Choroid plexus epithelial cell (primary cell): Measurements from ENCODE around the gene EIPR1.
"Not testable (repeated sequence)": the region's sequence is repeated elsewhere in the genome, so short reads cannot be mapped to it uniquely, and the experiment has no call there.

Source experiments
- DNase-seq: peaks from one replicate; pipeline ENCODE4 v3.0.0-alpha.2; 2010; ENCODE audit warnings: low read depth
- H3K4me3 ChIP-seq: 2 replicates; pipeline ENCODE4 v1.5.1; 2011; ENCODE audit warnings: low read depth, mild to moderate bottlenecking, control low read depth, low read length, moderate library complexity
- TF ChIP-seq, protein P1 (sequence below): conservative IDR thresholded peaks from 2 replicates; pipeline ENCODE4 v1.5.1; 2011; ENCODE audit warnings: low read depth, mild to moderate bottlenecking, control low read depth, inconsistent platforms, low read length, moderate library complexity

Gene EIPR1

DNA sequence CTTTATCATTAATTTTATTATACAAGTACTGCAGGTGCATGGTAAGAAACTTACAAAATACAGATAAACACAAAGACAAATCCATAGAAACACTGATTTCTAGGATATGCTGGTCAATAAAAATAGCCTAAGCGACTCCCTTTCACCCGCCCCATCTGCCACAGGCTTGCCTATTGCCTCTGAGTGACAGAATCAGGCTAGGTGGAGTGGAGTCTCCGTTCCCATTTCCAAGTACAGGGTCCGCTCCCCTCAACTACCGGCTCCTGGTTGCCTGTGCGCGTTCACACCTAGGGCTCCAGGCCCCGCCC is 1.7 kb upstream of the EIPR1 start:
- peak overlapping the region; percentile 100 for H3K4me3 ChIP-seq
- TF ChIP-seq, protein P1, sequence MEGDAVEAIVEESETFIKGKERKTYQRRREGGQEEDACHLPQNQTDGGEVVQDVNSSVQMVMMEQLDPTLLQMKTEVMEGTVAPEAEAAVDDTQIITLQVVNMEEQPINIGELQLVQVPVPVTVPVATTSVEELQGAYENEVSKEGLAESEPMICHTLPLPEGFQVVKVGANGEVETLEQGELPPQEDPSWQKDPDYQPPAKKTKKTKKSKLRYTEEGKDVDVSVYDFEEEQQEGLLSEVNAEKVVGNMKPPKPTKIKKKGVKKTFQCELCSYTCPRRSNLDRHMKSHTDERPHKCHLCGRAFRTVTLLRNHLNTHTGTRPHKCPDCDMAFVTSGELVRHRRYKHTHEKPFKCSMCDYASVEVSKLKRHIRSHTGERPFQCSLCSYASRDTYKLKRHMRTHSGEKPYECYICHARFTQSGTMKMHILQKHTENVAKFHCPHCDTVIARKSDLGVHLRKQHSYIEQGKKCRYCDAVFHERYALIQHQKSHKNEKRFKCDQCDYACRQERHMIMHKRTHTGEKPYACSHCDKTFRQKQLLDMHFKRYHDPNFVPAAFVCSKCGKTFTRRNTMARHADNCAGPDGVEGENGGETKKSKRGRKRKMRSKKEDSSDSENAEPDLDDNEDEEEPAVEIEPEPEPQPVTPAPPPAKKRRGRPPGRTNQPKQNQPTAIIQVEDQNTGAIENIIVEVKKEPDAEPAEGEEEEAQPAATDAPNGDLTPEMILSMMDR, result no peak
- DNase-seq, result no peak

DNA sequence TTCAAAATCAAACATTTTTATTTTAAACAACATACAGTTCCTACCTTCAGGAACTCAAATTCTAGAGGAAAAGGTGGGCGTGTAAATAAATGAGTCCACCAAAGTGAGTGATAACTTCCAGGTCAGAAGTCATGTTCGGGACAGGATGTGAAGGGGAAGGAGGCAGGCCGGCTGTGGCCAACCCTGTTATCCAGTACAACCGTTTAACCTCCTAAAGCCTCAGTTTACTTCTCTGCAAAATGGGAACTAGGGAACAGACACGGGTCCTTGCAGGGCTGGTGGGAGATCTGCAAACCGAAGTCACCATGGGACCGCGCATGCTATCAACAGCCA is 373 bp downstream of the EIPR1 start:
- TF ChIP-seq, protein P1, result no peak
- peak overlapping the region; percentile 99 for H3K4me3 ChIP-seq
- DNase-seq, result peak; percentile 45

DNA sequence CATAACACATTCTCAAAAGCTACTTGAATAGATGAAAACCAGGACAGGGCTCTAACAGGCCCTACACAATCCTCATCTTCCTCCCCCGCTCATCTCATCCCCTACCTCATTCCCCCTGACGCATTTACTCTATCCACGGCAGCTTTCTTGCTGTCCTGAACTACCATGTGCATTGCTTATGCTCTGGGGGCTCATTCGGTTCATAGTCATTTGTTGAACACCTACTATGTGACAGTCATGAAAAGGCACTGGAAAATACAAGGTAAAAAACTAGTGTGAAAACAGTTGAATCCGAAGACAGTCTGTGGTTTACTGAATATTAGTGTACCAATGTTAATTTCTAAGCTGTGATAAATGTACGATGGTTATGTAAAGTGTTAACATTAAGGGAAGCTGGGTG is 797 bp downstream of the EIPR1 start:
- DNase-seq, result no peak
- H3K4me3 ChIP-seq, result peak overlapping the region; percentile 99
- TF ChIP-seq, protein P1, result no peak

DNA sequence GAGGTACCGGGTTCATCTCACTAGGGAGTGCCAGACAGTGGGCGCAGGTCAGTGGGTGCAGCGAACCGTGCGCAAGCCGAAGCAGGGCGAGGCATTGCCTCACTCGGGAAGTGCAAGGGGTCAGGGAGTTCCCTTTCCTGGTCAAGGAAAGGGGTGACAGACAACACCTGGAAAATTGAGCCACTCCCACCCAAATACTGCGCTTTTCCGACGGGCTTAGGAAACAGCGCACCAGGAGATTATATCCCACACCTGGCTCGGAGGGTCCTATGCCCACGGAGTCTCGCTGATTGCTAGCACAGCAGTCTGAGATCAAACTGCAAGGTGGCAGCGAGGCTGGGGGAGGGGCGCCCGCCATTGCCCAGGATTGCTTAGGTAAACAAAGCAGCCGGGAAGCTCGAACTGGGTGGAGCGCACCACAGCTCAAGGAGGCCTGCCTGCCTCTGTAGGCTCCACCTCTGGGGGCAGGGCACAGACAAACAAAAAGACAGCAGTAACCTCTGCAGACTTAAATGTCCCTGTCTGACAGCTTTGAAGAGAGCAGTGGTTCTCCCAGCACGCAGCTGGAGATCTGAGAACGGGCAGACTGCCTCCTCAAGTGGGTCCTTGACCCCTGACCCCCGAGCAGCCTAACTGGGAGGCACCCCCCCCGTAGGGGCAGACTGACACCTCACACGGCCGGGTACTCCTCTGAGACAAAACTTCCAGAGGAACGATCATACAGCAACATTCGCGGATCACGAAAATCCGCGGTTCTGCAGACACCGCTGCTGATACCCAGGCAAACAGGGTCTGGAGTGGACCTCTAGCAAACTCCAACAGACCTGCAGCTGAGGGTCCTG is 8.1 kb downstream of the EIPR1 start:
- DNase-seq, H3K4me3 ChIP-seq: not testable (repeated sequence)

DNA sequence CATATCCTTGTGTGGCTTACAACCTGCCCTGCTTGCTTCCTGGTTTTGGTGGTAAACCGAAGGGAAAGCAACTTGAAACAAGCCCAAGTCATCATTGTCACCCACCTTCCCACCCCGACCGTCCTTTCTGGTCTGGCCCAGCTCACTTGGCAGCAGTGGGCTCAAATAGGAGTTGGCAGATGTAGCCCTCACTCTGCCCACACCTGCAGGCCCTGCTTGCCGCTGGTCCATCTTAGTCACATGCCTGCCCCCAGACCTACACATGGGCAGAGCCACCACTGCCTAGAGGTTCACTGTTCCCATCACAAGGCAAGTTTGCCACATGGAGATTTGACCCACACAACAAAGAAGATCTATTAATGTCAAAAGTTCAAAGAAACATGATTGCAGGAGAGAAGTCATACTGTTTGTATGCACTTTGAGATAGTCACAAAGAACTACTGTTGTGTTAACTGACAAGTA is 9.3 kb downstream of the EIPR1 start:
- TF ChIP-seq, protein P1, result no peak
- no peak overlapping the region for H3K4me3 ChIP-seq
- no peak for DNase-seq

DNA sequence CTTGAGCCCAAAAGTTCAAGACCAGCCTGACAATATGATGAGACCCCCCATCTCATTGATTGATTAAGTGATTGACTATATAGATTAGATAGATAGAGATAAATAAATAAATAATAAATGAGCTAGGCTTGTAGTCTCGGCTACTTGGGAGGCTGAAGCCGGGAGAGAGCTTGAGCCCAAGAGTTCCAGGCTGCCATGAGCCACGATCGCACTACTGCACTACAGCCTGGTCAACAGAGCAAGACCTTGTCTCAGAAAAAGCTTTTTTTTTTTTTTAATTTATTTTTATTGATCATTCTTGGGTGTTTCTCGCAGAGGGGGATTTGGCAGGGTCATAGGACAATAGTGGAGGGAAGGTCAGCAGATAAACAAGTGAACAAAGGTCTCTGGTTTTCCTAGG is 12.4 kb downstream of the EIPR1 start:
- no peak for DNase-seq
- no peak overlapping the region for H3K4me3 ChIP-seq
- TF ChIP-seq, protein P1, result no peak

DNA sequence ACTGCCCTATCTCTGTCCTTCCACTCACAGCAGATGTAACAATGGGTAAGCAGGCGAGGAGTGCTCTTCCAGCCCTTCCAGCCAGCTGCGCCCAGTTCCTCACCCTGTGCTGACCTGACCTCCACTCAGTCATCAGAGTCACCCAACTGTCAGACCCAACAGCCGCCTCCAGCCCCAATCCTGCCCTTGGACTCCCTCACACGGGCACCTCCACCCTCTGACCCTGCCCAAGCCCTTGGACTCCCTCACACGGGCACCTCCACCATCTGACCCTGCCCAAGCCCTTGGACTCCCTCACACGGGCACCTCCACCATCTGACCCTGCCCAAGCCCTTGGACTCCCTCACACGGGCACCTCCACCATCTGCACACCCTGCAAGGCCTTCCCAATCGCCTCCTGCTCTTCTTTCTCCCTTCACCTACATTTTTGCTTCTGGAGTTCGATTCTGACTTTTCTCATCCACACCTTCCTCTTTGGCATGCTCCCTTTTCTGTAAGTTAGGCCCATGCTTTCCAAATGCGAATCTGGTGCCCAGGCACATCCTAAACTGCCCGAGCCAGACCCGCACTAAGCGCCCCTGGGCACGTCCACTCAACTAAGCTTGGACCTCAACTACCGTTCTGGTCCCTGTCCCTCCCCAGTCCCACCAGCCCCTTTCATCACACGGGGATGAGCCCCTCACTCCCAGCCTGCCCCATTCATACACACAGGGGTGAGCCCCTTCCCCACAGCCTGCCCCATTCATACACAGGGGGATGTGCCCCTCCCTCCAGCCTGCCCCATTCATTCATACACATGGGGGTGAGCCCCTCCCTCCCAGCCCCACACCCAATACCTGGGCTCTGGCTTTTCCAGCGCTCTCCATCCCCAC is 15.9 kb downstream of the EIPR1 start:
- DNase-seq, result no peak
- TF ChIP-seq, protein P1, result no peak

More for the DNA sequence above, 15.9 kb downstream of the EIPR1 start:
- no peak overlapping the region for H3K4me3 ChIP-seq
